ENCODE data around the gene PEF1. TPM values are rescaled to one million over a fixed set of nuclear protein-coding genes. Genes with fewer than 3 reads are reported as not detected.

PEF1 gene
- total RNA-seq, 1 experiment from 2014 or later = 33.7 TPM

DNA sequence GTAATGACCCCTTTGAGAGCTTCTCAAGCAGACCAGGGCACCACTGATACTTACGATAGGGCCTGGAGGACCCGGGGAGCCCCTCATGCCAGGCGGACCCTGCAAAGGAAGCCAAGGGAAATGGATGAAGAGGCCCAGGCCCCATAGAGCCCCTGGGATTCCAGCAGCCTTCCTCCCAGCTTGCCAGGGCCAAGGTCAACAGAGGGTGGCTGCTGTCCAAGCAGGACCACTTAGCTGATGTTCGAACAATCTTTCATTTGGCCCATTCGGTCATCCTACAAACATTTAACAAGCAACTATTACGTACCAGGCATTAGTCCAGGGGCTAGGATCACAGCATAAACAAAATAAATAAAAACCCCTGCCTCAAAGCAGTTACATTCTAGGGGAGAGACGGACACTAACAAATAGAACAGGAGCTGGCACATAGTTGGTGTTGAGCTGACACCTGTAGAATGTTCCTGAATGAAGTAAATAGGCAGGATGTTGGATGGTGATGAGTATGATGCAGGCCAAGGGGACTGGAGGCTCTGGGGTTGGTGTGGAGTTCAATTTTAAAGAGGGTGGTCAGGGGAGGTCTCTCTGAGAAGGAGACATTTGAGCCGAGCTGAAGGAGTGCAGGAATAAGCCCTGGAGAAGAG lies 27.0 kb upstream of the PEF1 start:
- H3K27me3 Mint-ChIP-seq (ENCODE audit: low read depth) = no peaks in the 10 kb centered on the region
- POLR2A ChIA-PET = interaction anchor here (0.5 kb wide), 1 partner anchor 486 kb away, joined by 3 read pairs; no protein-coding TSS in a partner anchor
- CTCF ChIA-PET = interaction anchor here (0.6 to 4.1 kb wide), 4 partner anchors 32 to 118 kb away, joined by 5 to 46 read pairs (median 6); partner anchors contain the start of gene COL16A1
- ATAC-seq (no peak), DNase-seq (ENCODE audit: low spot score) (no peak)
- H3K36me3 Mint-ChIP-seq = no peaks in the 10 kb centered on the region
- no peak for TF ChIP-seq HMGA2 (CRISPR knock-in tag; IDR thresholded peaks at IDR 0.05)
- no peak for TF ChIP-seq EMX1 (CRISPR knock-in tag; IDR thresholded peaks at IDR 0.05)
- TF ChIP-seq, protein P1, sequence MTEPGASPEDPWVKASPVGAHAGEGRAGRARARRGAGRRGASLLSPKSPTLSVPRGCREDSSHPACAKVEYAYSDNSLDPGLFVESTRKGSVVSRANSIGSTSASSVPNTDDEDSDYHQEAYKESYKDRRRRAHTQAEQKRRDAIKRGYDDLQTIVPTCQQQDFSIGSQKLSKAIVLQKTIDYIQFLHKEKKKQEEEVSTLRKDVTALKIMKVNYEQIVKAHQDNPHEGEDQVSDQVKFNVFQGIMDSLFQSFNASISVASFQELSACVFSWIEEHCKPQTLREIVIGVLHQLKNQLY (CRISPR knock-in tag; IDR thresholded peaks at IDR 0.05) = no peak
- TF ChIP-seq SP1 (CRISPR knock-in tag; conservative IDR thresholded peaks at IDR 0.05) = no peak
- TF ChIP-seq, protein P2, sequence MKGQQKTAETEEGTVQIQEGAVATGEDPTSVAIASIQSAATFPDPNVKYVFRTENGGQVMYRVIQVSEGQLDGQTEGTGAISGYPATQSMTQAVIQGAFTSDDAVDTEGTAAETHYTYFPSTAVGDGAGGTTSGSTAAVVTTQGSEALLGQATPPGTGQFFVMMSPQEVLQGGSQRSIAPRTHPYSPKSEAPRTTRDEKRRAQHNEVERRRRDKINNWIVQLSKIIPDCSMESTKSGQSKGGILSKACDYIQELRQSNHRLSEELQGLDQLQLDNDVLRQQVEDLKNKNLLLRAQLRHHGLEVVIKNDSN (CRISPR knock-in tag; IDR thresholded peaks at IDR 0.05) = no peak
- TF ChIP-seq, protein P3, sequence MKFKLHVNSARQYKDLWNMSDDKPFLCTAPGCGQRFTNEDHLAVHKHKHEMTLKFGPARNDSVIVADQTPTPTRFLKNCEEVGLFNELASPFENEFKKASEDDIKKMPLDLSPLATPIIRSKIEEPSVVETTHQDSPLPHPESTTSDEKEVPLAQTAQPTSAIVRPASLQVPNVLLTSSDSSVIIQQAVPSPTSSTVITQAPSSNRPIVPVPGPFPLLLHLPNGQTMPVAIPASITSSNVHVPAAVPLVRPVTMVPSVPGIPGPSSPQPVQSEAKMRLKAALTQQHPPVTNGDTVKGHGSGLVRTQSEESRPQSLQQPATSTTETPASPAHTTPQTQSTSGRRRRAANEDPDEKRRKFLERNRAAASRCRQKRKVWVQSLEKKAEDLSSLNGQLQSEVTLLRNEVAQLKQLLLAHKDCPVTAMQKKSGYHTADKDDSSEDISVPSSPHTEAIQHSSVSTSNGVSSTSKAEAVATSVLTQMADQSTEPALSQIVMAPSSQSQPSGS (CRISPR knock-in tag; IDR thresholded peaks at IDR 0.05; ENCODE audit: borderline replicate concordance, low read depth) = no peak
- TF ChIP-seq RELA (CRISPR knock-in tag; IDR thresholded peaks at IDR 0.05; ENCODE audit: borderline replicate concordance) = no peak
- TF ChIP-seq, protein P4, sequence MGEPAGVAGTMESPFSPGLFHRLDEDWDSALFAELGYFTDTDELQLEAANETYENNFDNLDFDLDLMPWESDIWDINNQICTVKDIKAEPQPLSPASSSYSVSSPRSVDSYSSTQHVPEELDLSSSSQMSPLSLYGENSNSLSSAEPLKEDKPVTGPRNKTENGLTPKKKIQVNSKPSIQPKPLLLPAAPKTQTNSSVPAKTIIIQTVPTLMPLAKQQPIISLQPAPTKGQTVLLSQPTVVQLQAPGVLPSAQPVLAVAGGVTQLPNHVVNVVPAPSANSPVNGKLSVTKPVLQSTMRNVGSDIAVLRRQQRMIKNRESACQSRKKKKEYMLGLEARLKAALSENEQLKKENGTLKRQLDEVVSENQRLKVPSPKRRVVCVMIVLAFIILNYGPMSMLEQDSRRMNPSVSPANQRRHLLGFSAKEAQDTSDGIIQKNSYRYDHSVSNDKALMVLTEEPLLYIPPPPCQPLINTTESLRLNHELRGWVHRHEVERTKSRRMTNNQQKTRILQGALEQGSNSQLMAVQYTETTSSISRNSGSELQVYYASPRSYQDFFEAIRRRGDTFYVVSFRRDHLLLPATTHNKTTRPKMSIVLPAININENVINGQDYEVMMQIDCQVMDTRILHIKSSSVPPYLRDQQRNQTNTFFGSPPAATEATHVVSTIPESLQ (CRISPR knock-in tag; IDR thresholded peaks at IDR 0.05) = no peak
- TF ChIP-seq, protein P5, sequence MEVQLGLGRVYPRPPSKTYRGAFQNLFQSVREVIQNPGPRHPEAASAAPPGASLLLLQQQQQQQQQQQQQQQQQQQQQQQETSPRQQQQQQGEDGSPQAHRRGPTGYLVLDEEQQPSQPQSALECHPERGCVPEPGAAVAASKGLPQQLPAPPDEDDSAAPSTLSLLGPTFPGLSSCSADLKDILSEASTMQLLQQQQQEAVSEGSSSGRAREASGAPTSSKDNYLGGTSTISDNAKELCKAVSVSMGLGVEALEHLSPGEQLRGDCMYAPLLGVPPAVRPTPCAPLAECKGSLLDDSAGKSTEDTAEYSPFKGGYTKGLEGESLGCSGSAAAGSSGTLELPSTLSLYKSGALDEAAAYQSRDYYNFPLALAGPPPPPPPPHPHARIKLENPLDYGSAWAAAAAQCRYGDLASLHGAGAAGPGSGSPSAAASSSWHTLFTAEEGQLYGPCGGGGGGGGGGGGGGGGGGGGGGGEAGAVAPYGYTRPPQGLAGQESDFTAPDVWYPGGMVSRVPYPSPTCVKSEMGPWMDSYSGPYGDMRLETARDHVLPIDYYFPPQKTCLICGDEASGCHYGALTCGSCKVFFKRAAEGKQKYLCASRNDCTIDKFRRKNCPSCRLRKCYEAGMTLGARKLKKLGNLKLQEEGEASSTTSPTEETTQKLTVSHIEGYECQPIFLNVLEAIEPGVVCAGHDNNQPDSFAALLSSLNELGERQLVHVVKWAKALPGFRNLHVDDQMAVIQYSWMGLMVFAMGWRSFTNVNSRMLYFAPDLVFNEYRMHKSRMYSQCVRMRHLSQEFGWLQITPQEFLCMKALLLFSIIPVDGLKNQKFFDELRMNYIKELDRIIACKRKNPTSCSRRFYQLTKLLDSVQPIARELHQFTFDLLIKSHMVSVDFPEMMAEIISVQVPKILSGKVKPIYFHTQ (CRISPR knock-in tag; IDR thresholded peaks at IDR 0.05) = no peak
- TF ChIP-seq GTF2I (CRISPR knock-in tag; conservative IDR thresholded peaks at IDR 0.05) = no peak
- no peak for TF ChIP-seq ZNF121 (CRISPR knock-in tag; IDR thresholded peaks at IDR 0.05)
- no peak for TF ChIP-seq RORB (CRISPR knock-in tag; IDR thresholded peaks at IDR 0.05)
- no peak for TF ChIP-seq ZNF232 (CRISPR knock-in tag; IDR thresholded peaks at IDR 0.05)
- TF ChIP-seq, protein P6, sequence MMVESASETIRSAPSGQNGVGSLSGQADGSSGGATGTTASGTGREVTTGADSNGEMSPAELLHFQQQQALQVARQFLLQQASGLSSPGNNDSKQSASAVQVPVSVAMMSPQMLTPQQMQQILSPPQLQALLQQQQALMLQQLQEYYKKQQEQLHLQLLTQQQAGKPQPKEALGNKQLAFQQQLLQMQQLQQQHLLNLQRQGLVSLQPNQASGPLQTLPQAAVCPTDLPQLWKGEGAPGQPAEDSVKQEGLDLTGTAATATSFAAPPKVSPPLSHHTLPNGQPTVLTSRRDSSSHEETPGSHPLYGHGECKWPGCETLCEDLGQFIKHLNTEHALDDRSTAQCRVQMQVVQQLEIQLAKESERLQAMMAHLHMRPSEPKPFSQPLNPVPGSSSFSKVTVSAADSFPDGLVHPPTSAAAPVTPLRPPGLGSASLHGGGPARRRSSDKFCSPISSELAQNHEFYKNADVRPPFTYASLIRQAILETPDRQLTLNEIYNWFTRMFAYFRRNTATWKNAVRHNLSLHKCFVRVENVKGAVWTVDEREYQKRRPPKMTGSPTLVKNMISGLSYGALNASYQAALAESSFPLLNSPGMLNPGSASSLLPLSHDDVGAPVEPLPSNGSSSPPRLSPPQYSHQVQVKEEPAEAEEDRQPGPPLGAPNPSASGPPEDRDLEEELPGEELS (CRISPR knock-in tag; IDR thresholded peaks at IDR 0.05) = no peak
- TF ChIP-seq MYBL2 (CRISPR knock-in tag; IDR thresholded peaks at IDR 0.05) = no peak
- TF ChIP-seq, protein P7, sequence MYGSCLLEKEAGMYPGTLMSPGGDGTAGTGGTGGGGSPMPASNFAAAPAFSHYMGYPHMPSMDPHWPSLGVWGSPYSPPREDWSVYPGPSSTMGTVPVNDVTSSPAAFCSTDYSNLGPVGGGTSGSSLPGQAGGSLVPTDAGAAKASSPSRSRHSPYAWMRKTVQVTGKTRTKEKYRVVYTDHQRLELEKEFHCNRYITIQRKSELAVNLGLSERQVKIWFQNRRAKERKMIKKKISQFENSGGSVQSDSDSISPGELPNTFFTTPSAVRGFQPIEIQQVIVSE (CRISPR knock-in tag; IDR thresholded peaks at IDR 0.05; ENCODE audit: borderline replicate concordance) = no peak
- TF ChIP-seq SOX15 (CRISPR knock-in tag; IDR thresholded peaks at IDR 0.05) = no peak
- TF ChIP-seq, protein P8, sequence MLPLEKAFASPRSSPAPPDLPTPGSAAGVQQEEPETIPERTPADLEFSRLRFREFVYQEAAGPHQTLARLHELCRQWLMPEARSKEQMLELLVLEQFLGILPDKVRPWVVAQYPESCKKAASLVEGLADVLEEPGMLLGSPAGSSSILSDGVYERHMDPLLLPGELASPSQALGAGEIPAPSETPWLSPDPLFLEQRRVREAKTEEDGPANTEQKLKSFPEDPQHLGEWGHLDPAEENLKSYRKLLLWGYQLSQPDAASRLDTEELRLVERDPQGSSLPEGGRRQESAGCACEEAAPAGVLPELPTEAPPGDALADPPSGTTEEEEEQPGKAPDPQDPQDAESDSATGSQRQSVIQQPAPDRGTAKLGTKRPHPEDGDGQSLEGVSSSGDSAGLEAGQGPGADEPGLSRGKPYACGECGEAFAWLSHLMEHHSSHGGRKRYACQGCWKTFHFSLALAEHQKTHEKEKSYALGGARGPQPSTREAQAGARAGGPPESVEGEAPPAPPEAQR (CRISPR knock-in tag; IDR thresholded peaks at IDR 0.05) = no peak
- H3K4me3 Mint-ChIP-seq = no peak overlapping the region
- H3K9me3 Mint-ChIP-seq = no peaks in the 10 kb centered on the region
- H3K27ac Mint-ChIP-seq = no peak overlapping the region; the same call in 1 of the 2 replicates
- H3K4me1 Mint-ChIP-seq = peaks cover 17% of the 10 kb centered on the region

Data from WTC11 (cell line).